ENCODE data around the gene NALCN. TPM values are rescaled to one million over a fixed set of nuclear protein-coding genes. Genes with fewer than 3 reads are reported as not detected.

The NALCN gene
- total and polyA plus RNA-seq, 2 experiments from 2014 or later = 0.33 to 0.57 TPM

DNA sequence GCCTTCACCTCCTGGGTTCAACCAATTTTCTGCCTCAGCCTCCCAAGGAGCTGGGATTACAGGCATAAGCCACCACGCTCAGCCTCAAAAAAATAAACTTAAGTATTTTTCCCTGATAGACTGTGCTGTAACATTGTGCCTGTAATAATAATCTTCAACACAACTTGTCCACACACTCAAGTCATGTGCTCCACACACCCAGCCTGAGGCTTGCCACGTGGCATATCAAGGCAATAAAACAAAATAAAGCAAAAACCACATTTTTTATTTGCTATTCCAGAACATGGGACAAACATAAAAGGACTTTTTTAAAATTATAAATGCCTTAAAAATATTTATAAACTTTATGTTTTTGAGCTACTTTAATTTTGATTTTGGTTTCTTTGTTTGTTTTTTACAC is 115.8 kb downstream of the NALCN start:
- no peak for TF ChIP-seq EZH2phosphoT487 (IDR thresholded peaks at IDR 0.05; ENCODE audit: low read depth, severe bottlenecking, unreplicated experiment)
- TF ChIP-seq, protein P1, sequence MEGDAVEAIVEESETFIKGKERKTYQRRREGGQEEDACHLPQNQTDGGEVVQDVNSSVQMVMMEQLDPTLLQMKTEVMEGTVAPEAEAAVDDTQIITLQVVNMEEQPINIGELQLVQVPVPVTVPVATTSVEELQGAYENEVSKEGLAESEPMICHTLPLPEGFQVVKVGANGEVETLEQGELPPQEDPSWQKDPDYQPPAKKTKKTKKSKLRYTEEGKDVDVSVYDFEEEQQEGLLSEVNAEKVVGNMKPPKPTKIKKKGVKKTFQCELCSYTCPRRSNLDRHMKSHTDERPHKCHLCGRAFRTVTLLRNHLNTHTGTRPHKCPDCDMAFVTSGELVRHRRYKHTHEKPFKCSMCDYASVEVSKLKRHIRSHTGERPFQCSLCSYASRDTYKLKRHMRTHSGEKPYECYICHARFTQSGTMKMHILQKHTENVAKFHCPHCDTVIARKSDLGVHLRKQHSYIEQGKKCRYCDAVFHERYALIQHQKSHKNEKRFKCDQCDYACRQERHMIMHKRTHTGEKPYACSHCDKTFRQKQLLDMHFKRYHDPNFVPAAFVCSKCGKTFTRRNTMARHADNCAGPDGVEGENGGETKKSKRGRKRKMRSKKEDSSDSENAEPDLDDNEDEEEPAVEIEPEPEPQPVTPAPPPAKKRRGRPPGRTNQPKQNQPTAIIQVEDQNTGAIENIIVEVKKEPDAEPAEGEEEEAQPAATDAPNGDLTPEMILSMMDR (IDR thresholded peaks at IDR 0.05; ENCODE audit: poor library complexity) = no peak
- no peak for TF ChIP-seq EZH2 (IDR thresholded peaks at IDR 0.05; ENCODE audit: borderline replicate concordance)
- H3K9me3 ChIP-seq (ENCODE audit: low read depth) = no peaks in the 10 kb centered on the region
- H3K4me3 ChIP-seq = no peak overlapping the region
- no peaks in the 10 kb centered on the region for H3K27me3 ChIP-seq
- no peaks in the 10 kb centered on the region for H3K36me3 ChIP-seq (replicated peaks; ENCODE audit: insufficient read depth, low read depth)
- 75% methylated on average over 2 of the region's 2 CpGs for WGBS (ENCODE audit: low lambda C conversion rate, missing lambda C conversion rate)
- no peaks in the 10 kb centered on the region for H4K20me1 ChIP-seq (ENCODE audit: insufficient read depth, poor library complexity, severe bottlenecking)
- no peaks in the 10 kb centered on the region for H3K79me2 ChIP-seq
- DNase-seq (ENCODE audit: low spot score) = no peak
- H3K4me1 ChIP-seq (ENCODE audit: insufficient read depth) = no peaks in the 10 kb centered on the region
- no peak overlapping the region for H3K27ac ChIP-seq
- no peak overlapping the region for H2AFZ ChIP-seq
- no peak overlapping the region for H3K4me2 ChIP-seq
- H3K9me2 ChIP-seq (replicated peaks; ENCODE audit: insufficient read depth) = no peaks in the 10 kb centered on the region

DNA sequence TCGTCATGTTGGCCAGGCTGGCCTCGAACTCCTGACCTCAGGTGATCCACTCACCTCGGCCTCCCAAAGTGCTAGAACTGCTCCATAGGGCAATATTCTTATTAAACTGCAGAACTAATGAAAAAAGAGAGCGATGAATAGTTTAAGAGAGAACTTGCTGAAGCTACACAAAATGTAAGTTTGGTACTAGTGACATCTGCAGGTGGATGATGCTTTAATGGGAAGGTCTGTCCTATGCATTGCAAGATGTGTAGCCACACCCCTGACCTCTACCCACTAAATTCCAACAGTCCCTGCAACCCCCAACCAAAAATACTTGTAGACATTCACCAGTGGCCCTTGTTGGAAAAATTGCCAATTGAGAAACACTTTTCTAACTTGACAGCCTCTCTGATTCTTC is 117.8 kb downstream of the NALCN start:
- Histone ChIP-seq H3K79me2 (no peaks in the 10 kb centered on the region), H3K27me3 (no peaks in the 10 kb centered on the region), H4K20me1 (ENCODE audit: insufficient read depth, poor library complexity, severe bottlenecking) (no peaks in the 10 kb centered on the region), H3K27ac (no peak overlapping the region), H3K36me3 (replicated peaks; ENCODE audit: insufficient read depth, low read depth) (no peaks in the 10 kb centered on the region), H3K9me3 (ENCODE audit: low read depth) (no peaks in the 10 kb centered on the region), H2AFZ (no peak overlapping the region), H3K9me2 (replicated peaks; ENCODE audit: insufficient read depth) (no peaks in the 10 kb centered on the region), H3K4me3 (no peak overlapping the region), H3K4me2 (no peak overlapping the region), H3K4me1 (ENCODE audit: insufficient read depth) (no peaks in the 10 kb centered on the region)
- 92% methylated on average over 4 of the region's 4 CpGs for WGBS (ENCODE audit: low lambda C conversion rate, missing lambda C conversion rate)
- DNase-seq (ENCODE audit: low spot score) = no peak
- no peak for TF ChIP-seq EZH2phosphoT487 (IDR thresholded peaks at IDR 0.05; ENCODE audit: low read depth, severe bottlenecking, unreplicated experiment)
- TF ChIP-seq EZH2 (IDR thresholded peaks at IDR 0.05; ENCODE audit: borderline replicate concordance) = no peak
- TF ChIP-seq, protein P1 (IDR thresholded peaks at IDR 0.05; ENCODE audit: poor library complexity) = no peak

DNA sequence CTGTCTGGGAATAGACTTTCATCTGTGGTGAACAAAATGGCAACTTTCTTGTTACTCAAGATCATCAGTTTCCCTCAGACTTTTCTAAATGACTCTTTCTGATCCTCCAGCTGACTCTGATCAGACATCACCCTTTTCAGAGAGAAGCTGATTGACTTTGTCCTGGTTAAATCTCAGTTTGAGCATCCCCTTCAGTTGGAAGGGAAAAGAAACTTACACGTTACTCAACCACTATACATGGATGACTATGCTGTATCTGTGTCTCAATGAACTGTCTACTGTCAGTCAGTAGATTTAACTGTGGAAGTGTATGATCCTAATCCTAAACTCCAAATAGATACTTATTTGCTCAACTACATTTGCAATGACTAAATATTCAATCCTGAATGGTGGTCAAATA is 118.5 kb downstream of the NALCN start:
- Histone ChIP-seq H3K4me1 (ENCODE audit: insufficient read depth) (no peaks in the 10 kb centered on the region), H3K36me3 (replicated peaks; ENCODE audit: insufficient read depth, low read depth) (no peaks in the 10 kb centered on the region), H3K9me3 (ENCODE audit: low read depth) (no peaks in the 10 kb centered on the region), H3K4me3 (no peak overlapping the region), H3K27me3 (no peaks in the 10 kb centered on the region), H2AFZ (no peak overlapping the region), H3K27ac (no peak overlapping the region), H3K4me2 (no peak overlapping the region), H3K79me2 (no peaks in the 10 kb centered on the region), H3K9me2 (replicated peaks; ENCODE audit: insufficient read depth) (no peaks in the 10 kb centered on the region), H4K20me1 (ENCODE audit: insufficient read depth, poor library complexity, severe bottlenecking) (no peaks in the 10 kb centered on the region)
- 95% methylated on average over 1 of the region's 1 CpG for WGBS (ENCODE audit: low lambda C conversion rate, missing lambda C conversion rate)
- no peak for DNase-seq (ENCODE audit: low spot score)
- TF ChIP-seq, protein P1 (IDR thresholded peaks at IDR 0.05; ENCODE audit: poor library complexity) = no peak
- TF ChIP-seq EZH2phosphoT487 (IDR thresholded peaks at IDR 0.05; ENCODE audit: low read depth, severe bottlenecking, unreplicated experiment) = no peak
- TF ChIP-seq EZH2 (IDR thresholded peaks at IDR 0.05; ENCODE audit: borderline replicate concordance) = no peak

- Histone ChIP-seq H2AFZ (no peak overlapping the region), H3K4me1 (ENCODE audit: insufficient read depth) (no peaks in the 10 kb centered on the region), H3K36me3 (replicated peaks; ENCODE audit: insufficient read depth, low read depth) (no peaks in the 10 kb centered on the region), H3K79me2 (no peaks in the 10 kb centered on the region), H3K9me3 (ENCODE audit: low read depth) (no peaks in the 10 kb centered on the region), H3K4me2 (no peak overlapping the region), H3K27me3 (no peaks in the 10 kb centered on the region), H3K27ac (no peak overlapping the region), H4K20me1 (ENCODE audit: insufficient read depth, poor library complexity, severe bottlenecking) (no peaks in the 10 kb centered on the region), H3K4me3 (no peak overlapping the region), H3K9me2 (replicated peaks; ENCODE audit: insufficient read depth) (no peaks in the 10 kb centered on the region)
- no peak for DNase-seq (ENCODE audit: low spot score)
- TF ChIP-seq, protein P1 (IDR thresholded peaks at IDR 0.05; ENCODE audit: poor library complexity) = no peak
- TF ChIP-seq EZH2phosphoT487 (IDR thresholded peaks at IDR 0.05; ENCODE audit: low read depth, severe bottlenecking, unreplicated experiment) (no peak), EZH2 (IDR thresholded peaks at IDR 0.05; ENCODE audit: borderline replicate concordance) (no peak)
- WGBS (ENCODE audit: low lambda C conversion rate, missing lambda C conversion rate) = 90% methylated on average over 1 of the region's 1 CpG
These were observed 123.6 kb downstream of the NALCN start for GRCh38 chr13:101292711-101293110.

Measured in hepatocyte (in vitro differentiated cells).